Neural progenitor cell (in vitro differentiated cells): ENCODE measurements around the gene ZNF423. TPM values are rescaled to one million over a fixed set of nuclear protein-coding genes. Genes with fewer than 3 reads are reported as not detected.

Experiments
- DNase-seq: peaks from one replicate; pipeline ENCODE4 v3.0.0-alpha.2; 2016; ENCODE audit warnings: low spot score
- H2AFZ ChIP-seq: fragments of 200-600 bp; sonication (generic); replicated peaks from 2 replicates; pipeline ENCODE4 v1.6.1; 2016; ENCODE audit warnings: antibody characterized with exemption
- H3F3A ChIP-seq: fragments of 200-600 bp; sonication (generic); 2 replicates; pipeline ENCODE4 v1.6.1; 2016; ENCODE audit warnings: antibody characterized with exemption, low read depth
- H3K27ac ChIP-seq: fragments of 200-600 bp; sonication (generic); 2 replicates; pipeline ENCODE4 v1.5.1; 2016; ENCODE audit warnings: mild to moderate bottlenecking
- H3K27me3 ChIP-seq: fragments of 200-600 bp; sonication (generic); 2 replicates; pipeline ENCODE4 v1.6.1; 2016; ENCODE audit warnings: mild to moderate bottlenecking, moderate library complexity
- H3K36me3 ChIP-seq: fragments of 200-600 bp; sonication (generic); 2 replicates; pipeline ENCODE4 v1.5.1; 2016
- H3K4me1 ChIP-seq: fragments of 200-600 bp; sonication (generic); 2 replicates; pipeline ENCODE4 v1.6.1; 2016; ENCODE audit warnings: mixed run types
- H3K4me2 ChIP-seq: fragments of 200-600 bp; sonication (generic); 2 replicates; pipeline ENCODE4 v1.6.1; 2016
- H3K4me3 ChIP-seq: fragments of 200-600 bp; sonication (generic); 2 replicates; pipeline ENCODE4 v1.5.1; 2016
- H3K79me2 ChIP-seq: fragments of 200-600 bp; sonication (generic); 2 replicates; pipeline ENCODE4 v1.6.1; 2016; ENCODE audit warnings: low read depth
- H3K9ac ChIP-seq: fragments of 200-600 bp; sonication (generic); 2 replicates; pipeline ENCODE4 v1.6.1; 2016
- H3K9me3 ChIP-seq: fragments of 200-600 bp; sonication (generic); 2 replicates; pipeline ENCODE4 v1.5.1; 2016; ENCODE audit warnings: low read depth
- H4K20me1 ChIP-seq: fragments of 200-600 bp; sonication (generic); 2 replicates; pipeline ENCODE4 v1.6.1; 2016; ENCODE audit warnings: low read depth
- H3K27ac Mint-ChIP-seq: 3 replicates; pipeline ENCODE4 v1.8.0; 2021; ENCODE audit warnings: mixed read lengths
- H3K27me3 Mint-ChIP-seq: 2 replicates; pipeline ENCODE4 v1.8.0; 2022; ENCODE audit warnings: low read depth, mild to moderate bottlenecking, inconsistent platforms, moderate library complexity, mixed read lengths; ENCODE audit not compliant: insufficient read depth
- H3K36me3 Mint-ChIP-seq: 3 replicates; pipeline ENCODE4 v1.8.0; 2021; ENCODE audit warnings: mixed read lengths
- H3K4me1 Mint-ChIP-seq: 3 replicates; pipeline ENCODE4 v1.8.0; 2021; ENCODE audit warnings: mixed read lengths
- H3K4me3 Mint-ChIP-seq: 3 replicates; pipeline ENCODE4 v1.8.0; 2021; ENCODE audit warnings: mild to moderate bottlenecking, moderate library complexity, mixed read lengths
- H3K9me3 Mint-ChIP-seq: 3 replicates; pipeline ENCODE4 v1.8.0; 2020; ENCODE audit warnings: mixed read lengths
- CTCF ChIP-seq: fragments of 200-600 bp; sonication (generic); IDR thresholded peaks from 2 replicates; pipeline ENCODE4 v1.5.1; 2017; ENCODE audit warnings: antibody characterized with exemption, mild to moderate bottlenecking
- EZH2 ChIP-seq: fragments of 200-600 bp; sonication (generic); IDR thresholded peaks from 2 replicates; pipeline ENCODE4 v1.6.1; 2017; ENCODE audit warnings: antibody characterized with exemption, mild to moderate bottlenecking, moderate library complexity
- EZH2phosphoT487 ChIP-seq: fragments of 200-600 bp; sonication (generic); IDR thresholded peaks from 2 replicates; pipeline ENCODE4 v1.6.1; 2017; ENCODE audit warnings: antibody characterized with exemption
- total RNA-seq: library from RNA; depleted of rRNA; stranded (reverse); fragments of >200 nt; gene quantifications from 2 replicates; pipeline ENCODE4 v1.2.3, GENCODE V29; 2015; ENCODE audit warnings: low replicate concordance

The ZNF423 gene
- total RNA-seq, 1 donor from 2014 or later, result 21.9 TPM

- DNase-seq, result no peak
- Histone ChIP-seq H3K4me1 (peaks cover 40% of the 10 kb centered on the region), H3K36me3 (no peaks in the 10 kb centered on the region), H2AFZ (no peak overlapping the region), H3F3A (peaks cover 32% of the 10 kb centered on the region), H3K27me3 (no peaks in the 10 kb centered on the region), H3K79me2 (peaks cover 96% of the 10 kb centered on the region), H4K20me1 (peaks cover 90% of the 10 kb centered on the region), H3K9me3 (no peaks in the 10 kb centered on the region), H3K9ac (no peak overlapping the region), H3K4me2 (peak overlapping the region; percentile 50), H3K27ac (no peak overlapping the region), H3K4me3 (no peak overlapping the region)
- TF ChIP-seq EZH2, result no peak
- no peak for TF ChIP-seq EZH2phosphoT487
- no peak for TF ChIP-seq CTCF
- Mint-ChIP-seq H3K4me3 (no peak overlapping the region), H3K27ac (no peak overlapping the region), H3K9me3 (no peaks in the 10 kb centered on the region), H3K4me1 (peaks cover 51% of the 10 kb centered on the region), H3K36me3 (peaks cover 14% of the 10 kb centered on the region), H3K27me3 (peaks cover 5% of the 10 kb centered on the region)
Measured at GRCh38 chr16:49821156-49821555, 34.8 kb downstream of the ZNF423 start.

GRCh38 chr16:49817754-49818507, 38.0 kb downstream of the ZNF423 start:
- peaks cover 34% of the 10 kb centered on the region for H3K4me1 Mint-ChIP-seq
- no peak overlapping the region for H3K4me3 Mint-ChIP-seq
- TF ChIP-seq CTCF (no peak), EZH2 (no peak), EZH2phosphoT487 (no peak)
- Histone ChIP-seq H3K36me3 (no peaks in the 10 kb centered on the region), H3K9ac (no peak overlapping the region), H3F3A (peaks cover 16% of the 10 kb centered on the region), H3K4me3 (no peak overlapping the region), H3K9me3 (no peaks in the 10 kb centered on the region), H3K79me2 (peaks cover 92% of the 10 kb centered on the region), H4K20me1 (peaks cover 87% of the 10 kb centered on the region), H3K27me3 (no peaks in the 10 kb centered on the region), H3K27ac (peak overlapping the region; percentile 37), H2AFZ (no peak overlapping the region), H3K4me1 (peaks cover 19% of the 10 kb centered on the region), H3K4me2 (no peak overlapping the region)
- peak overlapping the region; percentile 19 for H3K27ac Mint-ChIP-seq
- no peaks in the 10 kb centered on the region for H3K9me3 Mint-ChIP-seq
- peaks cover 6% of the 10 kb centered on the region for H3K27me3 Mint-ChIP-seq
- H3K36me3 Mint-ChIP-seq, result peaks cover 14% of the 10 kb centered on the region
- no peak for DNase-seq

GRCh38 chr16:49816875-49817274, 39.0 kb downstream of the ZNF423 start:
- H3K27ac ChIP-seq, result peak overlapping the region; percentile 37
- peaks cover 87% of the 10 kb centered on the region for H4K20me1 ChIP-seq
- no peak for DNase-seq
- no peaks in the 10 kb centered on the region for H3K9me3 Mint-ChIP-seq
- H3K36me3 ChIP-seq, result no peaks in the 10 kb centered on the region
- H2AFZ ChIP-seq, result no peak overlapping the region
- H3K79me2 ChIP-seq, result peaks cover 92% of the 10 kb centered on the region
- no peak overlapping the region for H3K4me3 Mint-ChIP-seq
- no peak overlapping the region for H3K4me3 ChIP-seq
- H3K9me3 ChIP-seq, result no peaks in the 10 kb centered on the region
- H3K4me2 ChIP-seq, result no peak overlapping the region
- H3K9ac ChIP-seq, result no peak overlapping the region
- peaks cover 12% of the 10 kb centered on the region for H3K36me3 Mint-ChIP-seq
- no peaks in the 10 kb centered on the region for H3K27me3 ChIP-seq
- H3K27me3 Mint-ChIP-seq, result peaks cover 4% of the 10 kb centered on the region
- TF ChIP-seq EZH2 (no peak), EZH2phosphoT487 (no peak), CTCF (no peak)
- H3K4me1 ChIP-seq, result peaks cover 17% of the 10 kb centered on the region
- H3F3A ChIP-seq, result peaks cover 12% of the 10 kb centered on the region
- H3K27ac Mint-ChIP-seq, result no peak overlapping the region
- peaks cover 39% of the 10 kb centered on the region for H3K4me1 Mint-ChIP-seq
